ENCODE data around the gene DNAJC21. TPM values are rescaled to one million over a fixed set of nuclear protein-coding genes. Genes with fewer than 3 reads are reported as not detected.

DNAJC21 gene
- total and polyA plus RNA-seq, 10 of the 15 experiments (the other 5 are each of a cell fraction or from before 2014, with no cell fraction given) = 9.2 to 53.5 (median 23.7) TPM

GRCh38 chr5:34959323-34959722, 30.0 kb downstream of the DNAJC21 start:
- Histone ChIP-seq H3K79me2 (ENCODE audit: control insufficient read depth, insufficient read depth, low read length) (no peaks in the 10 kb centered on the region), H4K20me1 (ENCODE audit: control insufficient read depth, insufficient read depth) (no peaks in the 10 kb centered on the region), H3K27me3 (replicated peaks in 1 of 2; ENCODE audit: control insufficient read depth in 2 of 2, insufficient read depth in 2 of 2, low read length in 1 of 2) (no peaks in the 10 kb centered on the region), H3K27ac (ENCODE audit: control insufficient read depth, insufficient read depth) (no peak overlapping the region), H3K9ac (ENCODE audit: control insufficient read depth, insufficient read depth, low read length) (no peak overlapping the region), H3K4me2 (ENCODE audit: control insufficient read depth, insufficient read depth) (no peak overlapping the region), H3K4me1 (ENCODE audit: control insufficient read depth, insufficient read depth, low read length) (peaks cover 11% of the 10 kb centered on the region; the same call in 1 of the 2 replicates), H3K36me3 (ENCODE audit: control insufficient read depth in 2 of 2, insufficient read depth in 2 of 2, low read length in 1 of 2) (no peaks in the 10 kb centered on the region), H3K4me3 (no peak overlapping the region), H3K9me3 (replicated peaks; ENCODE audit: control insufficient read depth, insufficient read depth, low read length) (no peaks in the 10 kb centered on the region), H2AFZ (ENCODE audit: control insufficient read depth, low read depth, low read length) (no peak overlapping the region)
- in situ Hi-C loops (cut with MboI) (no loop called here), intact Hi-C loops (cut with micrococcal nuclease; ENCODE audit: unreplicated experiment) (no loop called here)
- ATAC-seq = peak; percentile 91
- no TSS peak for BruUV-seq (replicated peaks)
- ChIA-PET SMC1A (ENCODE audit: uncharacterized antibody, unreplicated experiment) (interaction anchor here (1.2 to 7.3 kb wide), 6 partner anchors 17 to 43 kb away, joined by 3 to 121 read pairs (median 5); no protein-coding TSS in a partner anchor), POLR2A (no interaction called here), CTCF (interaction anchor here (0.9 to 9.5 kb wide), 10 partner anchors 10 to 264 kb away, joined by 3 to 185 read pairs (median 12); partner anchors contain the start of gene DNAJC21), RAD21 (ENCODE audit: unreplicated experiment) (interaction anchor here (1.1 to 7.7 kb wide), 3 partner anchors 9 to 42 kb away, joined by 3 to 123 read pairs (median 5); no protein-coding TSS in a partner anchor)
- DNase-seq (ENCODE audit: low read depth, low spot score) = peak; percentile 63
- WGBS (ENCODE audit: insufficient coverage, insufficient replicate concordance, low lambda C conversion rate, missing lambda C conversion rate) = 0% methylated on average over 1 of the region's 1 CpG
- FAIRE-seq = peak; percentile 56
- TF ChIP-seq RUNX3 (IDR thresholded peaks at IDR 0.05; ENCODE audit: low read length) = peak; percentile 94
- TF ChIP-seq CBFB (IDR thresholded peaks at IDR 0.05; ENCODE audit: low read depth) = 0 out of 2 replicates have a peak, but pooled peaks have one; percentile 40
- TF ChIP-seq BHLHE40 (IDR thresholded peaks at IDR 0.05; ENCODE audit: borderline replicate concordance in 1 of 2, low read depth in 2 of 2, low read length in 1 of 2) = peak; percentile 90 to 93
- TF ChIP-seq SRF (IDR thresholded peaks at IDR 0.05; ENCODE audit: low read depth in 2 of 2, low read length in 2 of 2) = no peak
- TF ChIP-seq IKZF2 (IDR thresholded peaks at IDR 0.05) = peak; percentile 72 to 74
- TF ChIP-seq CREB1 (IDR thresholded peaks at IDR 0.05; ENCODE audit: low read depth) = peak; percentile 24; the same call in 1 of the 2 replicates
- TF ChIP-seq ZNF24 (IDR thresholded peaks at IDR 0.05) = no peak
- TF ChIP-seq RELB (IDR thresholded peaks at IDR 0.05; ENCODE audit: low read depth) = 0 out of 2 replicates have a peak, but pooled peaks have one; percentile 30
- no peak for TF ChIP-seq KDM1A (IDR thresholded peaks at IDR 0.05; ENCODE audit: borderline replicate concordance)
- TF ChIP-seq EED (IDR thresholded peaks at IDR 0.05; ENCODE audit: low read depth) = peak; percentile 85
- TF ChIP-seq PAX5 (IDR thresholded peaks at IDR 0.05; ENCODE audit: borderline replicate concordance, low read depth, low read length) = peak; percentile 19; the same call in 1 of the 2 replicates
- 0 out of 2 replicates have a peak, but pooled peaks have one; percentile 17 for TF ChIP-seq FOXM1 (IDR thresholded peaks at IDR 0.05; ENCODE audit: low read depth, low read length)
- TF ChIP-seq PBX3 (IDR thresholded peaks at IDR 0.05; ENCODE audit: insufficient replicate concordance, low read depth, low read length) = no peak
- TF ChIP-seq ATF7 (IDR thresholded peaks at IDR 0.05; ENCODE audit: low read depth) = peak; percentile 38; the same call in 1 of the 2 replicates
- peak; percentile 51; the same call in 1 of the 2 replicates for TF ChIP-seq ATF2 (IDR thresholded peaks at IDR 0.05; ENCODE audit: low read length)
- TF ChIP-seq IRF4 (IDR thresholded peaks at IDR 0.05; ENCODE audit: low read depth, low read length) = peak; percentile 30; the same call in 1 of the 2 replicates
- TF ChIP-seq SPI1 (IDR thresholded peaks at IDR 0.05; ENCODE audit: borderline replicate concordance, insufficient read depth, low read depth, low read length) = peak; percentile 49; the same call in 1 of the 2 replicates
- peak; percentile 48; the same call in 1 of the 2 replicates for TF ChIP-seq NFIC (IDR thresholded peaks at IDR 0.05; ENCODE audit: low read depth, low read length)
- no peak for TF ChIP-seq RFX5 (IDR thresholded peaks at IDR 0.05; ENCODE audit: low read depth, low read length)
- peak; percentile 34; the same call in 1 of the 2 replicates for TF ChIP-seq DPF2 (IDR thresholded peaks at IDR 0.05)
- TF ChIP-seq IKZF1 (conservative IDR thresholded peaks at IDR 0.05) = peak; percentile 57; the same call in 1 of the 2 replicates
